HG03135 (cell line): ENCODE measurements around the gene RPL13A.
A peak's percentile ranks its signal among the peaks of the same experiment; 100 is the strongest.
"Not testable (repeated sequence)": the region's sequence is repeated elsewhere in the genome, so short reads cannot be mapped to it uniquely, and the experiment has no call there.

Experiments used
- ATAC-seq: cut with Tn5 transposase; IDR thresholded peaks from one replicate; pipeline ENCODE4 v1.9.1; 2021; ENCODE audit warnings: mild to moderate bottlenecking, moderate library complexity; ENCODE audit not compliant: unreplicated experiment

RPL13A gene

DNA sequence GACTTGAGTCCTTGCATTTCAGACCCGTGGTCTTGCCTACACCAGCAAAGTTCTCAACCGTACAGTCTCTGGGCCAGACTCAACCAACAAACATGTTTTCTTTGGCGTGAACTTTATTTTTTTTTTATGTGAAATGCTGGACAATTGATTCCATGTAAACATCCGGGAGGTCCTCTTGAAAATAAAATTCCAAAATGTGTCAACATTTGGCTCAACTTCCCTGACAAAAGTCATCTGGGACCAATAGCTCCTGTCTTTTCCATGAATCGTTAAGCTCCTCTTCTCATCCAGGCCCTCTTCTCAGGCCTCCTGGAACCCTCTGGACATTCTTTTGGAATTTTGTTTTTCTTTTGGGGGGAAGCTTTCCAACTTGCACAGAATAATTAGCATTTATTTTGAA, 31.6 kb upstream of the RPL13A start:
- no peak for ATAC-seq

GRCh38 chr19:49456326-49456725, 31.1 kb upstream of the RPL13A start:
- ATAC-seq: no peak

GRCh38 chr19:49458567-49458903, 28.9 kb upstream of the RPL13A start:
- no peak for ATAC-seq

- no peak for ATAC-seq
Observed at GRCh38 chr19:49459388-49459787, 28.0 kb upstream of the RPL13A start.

GRCh38 chr19:49461130-49461529, 26.3 kb upstream of the RPL13A start:
- not testable (repeated sequence) for ATAC-seq

DNA sequence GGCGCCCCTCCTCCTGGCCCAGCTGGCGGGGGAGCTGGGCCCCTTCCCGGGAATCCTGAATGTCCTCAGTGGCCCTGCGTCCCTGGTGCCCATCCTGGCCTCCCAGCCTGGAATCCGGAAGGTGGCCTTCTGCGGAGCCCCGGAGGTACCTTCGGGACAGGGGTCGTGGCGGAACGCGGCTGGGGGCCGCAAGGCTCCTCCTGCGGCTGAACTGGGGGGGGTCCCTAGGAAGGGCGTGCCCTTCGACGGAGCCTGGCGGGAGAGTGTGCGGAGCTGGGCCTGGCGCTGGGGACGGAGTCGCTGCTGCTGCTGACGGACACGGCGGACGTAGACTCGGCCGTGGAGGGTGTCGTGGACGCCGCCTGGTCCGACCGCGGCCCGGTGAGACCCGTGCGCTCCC, 25.8 kb upstream of the RPL13A start:
- no peak for ATAC-seq

- no peak for ATAC-seq
Observed at GRCh38 chr19:49462492-49462891, 24.9 kb upstream of the RPL13A start.

- ATAC-seq: no peak
Observed at GRCh38 chr19:49463960-49464740, 23.3 kb upstream of the RPL13A start.

GRCh38 chr19:49465371-49465770, 22.0 kb upstream of the RPL13A start:
- no peak for ATAC-seq

DNA sequence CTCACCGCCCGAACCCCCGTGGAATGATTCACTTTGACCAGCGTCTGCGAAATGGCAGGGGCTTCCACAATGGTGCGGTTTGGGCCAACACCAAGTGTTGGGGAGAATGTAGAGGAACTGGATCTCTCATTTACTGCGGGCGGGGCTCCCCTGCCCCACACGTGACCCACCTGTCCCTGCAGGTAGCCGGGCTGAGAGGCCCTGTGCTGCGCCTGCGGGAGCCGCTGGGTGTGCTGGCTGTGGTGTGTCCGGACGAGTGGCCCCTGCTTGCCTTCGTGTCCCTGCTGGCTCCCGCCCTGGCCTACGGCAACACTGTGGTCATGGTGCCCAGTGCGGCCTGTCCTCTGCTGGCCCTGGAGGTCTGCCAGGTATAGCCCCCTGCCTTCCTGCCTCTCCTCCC, 19.2 kb upstream of the RPL13A start:
- no peak for ATAC-seq

DNA sequence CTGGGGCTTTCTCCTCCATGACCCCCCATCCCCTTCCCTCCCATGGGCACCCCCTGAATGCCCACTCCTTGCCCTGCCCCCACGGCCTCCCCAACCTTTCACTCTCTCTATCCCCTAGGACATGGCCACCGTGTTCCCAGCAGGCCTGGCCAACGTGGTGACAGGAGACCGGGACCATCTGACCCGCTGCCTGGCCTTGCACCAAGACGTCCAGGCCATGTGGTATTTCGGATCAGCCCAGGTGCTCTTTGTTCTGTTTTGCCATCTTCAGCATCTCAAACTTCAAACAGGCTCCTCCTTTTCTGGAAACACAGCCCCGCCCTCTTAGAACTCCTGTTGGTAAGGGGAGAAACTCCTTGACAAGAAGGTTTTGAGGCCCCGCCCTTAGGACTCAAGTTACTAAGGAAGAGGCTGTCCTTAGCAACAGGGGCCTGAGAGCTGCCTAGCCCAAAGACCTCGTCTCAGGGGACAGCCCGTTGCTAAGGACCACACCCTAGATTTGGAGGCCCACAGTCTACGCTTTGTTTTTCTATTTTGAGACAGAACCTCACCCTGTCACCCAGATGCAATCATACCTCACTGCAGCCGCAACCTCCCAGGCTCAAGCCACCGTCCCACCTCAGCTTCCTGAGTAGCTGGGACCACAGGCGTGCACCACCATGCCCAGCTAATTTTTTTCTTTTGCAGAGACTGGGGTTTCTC, 18.5 kb upstream of the RPL13A start:
- ATAC-seq: peak; percentile 64

GRCh38 chr19:49469828-49470614, 17.4 kb upstream of the RPL13A start:
- peak; percentile 45 for ATAC-seq

DNA sequence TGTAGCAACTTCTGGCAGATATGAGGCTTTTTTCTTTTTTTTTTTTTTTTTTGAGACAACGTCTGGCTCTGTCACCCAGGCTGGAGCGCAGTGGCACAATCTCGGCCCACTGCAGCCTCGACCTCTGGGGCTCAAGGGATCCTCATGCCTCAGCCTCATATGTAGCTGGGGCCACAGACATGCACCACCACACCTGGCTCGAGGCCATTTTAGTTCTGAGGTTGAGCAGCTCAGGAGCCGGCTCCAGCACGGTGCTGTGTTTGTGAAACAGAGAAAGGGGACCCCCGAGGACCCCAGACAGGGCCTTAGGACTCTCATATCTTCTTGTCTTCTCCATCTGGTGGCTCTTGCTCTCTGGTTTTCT, 16.8 kb upstream of the RPL13A start:
- no peak for ATAC-seq

DNA sequence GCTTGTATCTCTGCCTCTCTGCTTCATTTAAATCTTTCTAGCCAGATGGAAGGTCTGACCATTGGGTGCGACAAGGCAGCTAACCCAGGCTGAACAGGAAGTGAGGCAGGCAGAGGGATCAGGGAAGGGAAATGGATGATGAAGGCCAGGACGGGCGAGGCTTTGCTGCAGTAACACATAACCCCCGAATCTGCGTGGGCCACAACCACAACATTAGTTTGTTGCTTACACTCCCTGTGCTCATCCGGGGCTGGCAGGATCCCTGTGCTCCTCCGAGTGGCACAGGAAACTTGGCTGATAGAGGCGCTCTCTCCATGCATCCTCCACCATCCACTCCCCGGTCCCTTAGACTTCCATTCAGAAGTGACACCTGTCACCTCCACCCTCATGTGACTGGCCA, 14.5 kb upstream of the RPL13A start:
- no peak for ATAC-seq

DNA sequence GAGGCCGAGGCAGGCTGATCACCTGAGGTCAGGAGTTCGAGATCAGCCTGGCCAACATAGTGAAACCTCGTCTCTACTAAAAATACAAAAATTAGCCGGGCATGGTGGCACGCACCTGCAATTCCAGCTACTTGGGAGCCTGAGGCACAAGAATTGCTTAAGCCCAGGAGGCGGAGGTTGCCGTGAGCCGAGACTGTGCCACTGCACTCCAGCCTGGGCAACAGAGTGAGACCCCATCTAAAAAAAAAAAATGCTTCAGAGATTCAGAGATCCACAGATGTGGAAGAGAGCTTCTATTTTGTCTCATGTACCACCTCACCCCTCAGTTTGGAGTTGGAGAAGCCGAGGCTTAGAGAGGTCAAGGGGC, 13.9 kb upstream of the RPL13A start:
- ATAC-seq: not testable (repeated sequence)

DNA sequence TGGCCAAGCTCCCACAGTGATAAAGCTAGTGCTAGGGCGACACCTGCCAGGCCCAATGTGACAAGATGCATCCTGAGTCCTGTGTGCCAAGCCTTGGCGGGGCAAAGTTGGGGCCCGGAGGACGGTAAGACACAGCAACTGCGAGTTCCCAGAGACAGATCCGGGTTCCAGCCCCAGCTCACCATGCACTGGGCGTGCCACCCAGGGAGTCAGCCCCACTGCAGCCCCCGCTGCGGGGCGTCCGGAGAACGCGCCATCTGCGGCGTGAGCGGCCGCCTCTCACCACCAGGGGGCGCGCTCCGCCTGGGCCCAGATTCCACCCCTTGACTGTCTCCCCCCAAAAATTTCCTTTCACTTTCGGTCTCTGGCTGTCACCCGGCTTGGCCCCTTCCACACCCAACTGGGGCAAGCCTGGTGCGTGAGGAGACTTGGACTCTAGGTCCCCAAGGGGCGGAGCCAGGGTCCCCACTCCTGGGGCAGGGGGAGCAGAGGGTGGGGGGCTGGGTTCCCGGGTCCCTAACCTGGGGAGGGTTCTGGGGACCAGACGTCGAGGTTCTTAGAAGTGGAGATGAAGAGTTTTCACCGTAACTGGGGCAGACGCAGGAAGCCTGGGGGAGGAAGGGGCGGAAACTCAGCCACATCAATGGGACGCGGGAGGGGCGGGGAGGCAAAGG, 13.4 kb upstream of the RPL13A start, which contains the start of gene FLT3LG:
Gene FLT3LG, plus strand, starts transcription at position 348 of the 674 bp plus-strand sequence. CDS start 425 bp downstream, outside the sequence.
- no peak for ATAC-seq

GRCh38 chr19:49474542-49474924, 12.9 kb upstream of the RPL13A start:
- ATAC-seq: no peak

GRCh38 chr19:49475191-49475917, 12.1 kb upstream of the RPL13A start:
- no peak for ATAC-seq

- ATAC-seq: no peak
Observed at GRCh38 chr19:49475995-49476880, 11.2 kb upstream of the RPL13A start.
